Measurements from ENCODE around the gene PPFIBP1. TPM values are rescaled to one million over a fixed set of nuclear protein-coding genes. Genes with fewer than 3 reads are reported as not detected.
"Not testable (repeated sequence)": the region's sequence is repeated elsewhere in the genome, so short reads cannot be mapped to it uniquely, and the experiment has no call there.

Gene PPFIBP1
- polyA plus RNA-seq, 4 donors: 32.6 to 98.8 (median 77.1) TPM

GRCh38 chr12:27616356-27617142 lies 92.5 kb downstream of the PPFIBP1 start:
- no peak for DNase-seq (ENCODE audit: low read depth in 4 of 4, low spot score in 3 of 4)

- no peak for DNase-seq (ENCODE audit: low read depth in 4 of 4, low spot score in 3 of 4)
Measured at GRCh38 chr12:27618836-27619235, 94.8 kb downstream of the PPFIBP1 start.

- DNase-seq (ENCODE audit: low read depth in 4 of 4, low spot score in 3 of 4): no peak
Measured at GRCh38 chr12:27619308-27619707, 95.3 kb downstream of the PPFIBP1 start.

- DNase-seq (ENCODE audit: low read depth in 4 of 4, low spot score in 3 of 4): no peak
Measured at GRCh38 chr12:27620121-27620520, 96.1 kb downstream of the PPFIBP1 start.

GRCh38 chr12:27622436-27623195 lies 98.6 kb downstream of the PPFIBP1 start:
- DNase-seq (ENCODE audit: low read depth in 4 of 4, low spot score in 3 of 4): no peak

GRCh38 chr12:27623645-27624044 lies 99.6 kb downstream of the PPFIBP1 start:
- no peak for DNase-seq (ENCODE audit: low read depth in 4 of 4, low spot score in 3 of 4)

- no peak for DNase-seq (ENCODE audit: low read depth in 4 of 4, low spot score in 3 of 4)
Measured at GRCh38 chr12:27624586-27624985, 100.6 kb downstream of the PPFIBP1 start.

GRCh38 chr12:27627123-27627852 lies 103.3 kb downstream of the PPFIBP1 start:
- no peak for DNase-seq (ENCODE audit: low read depth in 4 of 4, low spot score in 3 of 4)

GRCh38 chr12:27627853-27628469 lies 104.0 kb downstream of the PPFIBP1 start:
- DNase-seq (ENCODE audit: low read depth in 4 of 4, low spot score in 3 of 4): not testable (repeated sequence)

- not testable (repeated sequence) for DNase-seq (ENCODE audit: low read depth in 4 of 4, low spot score in 3 of 4)
Measured at GRCh38 chr12:27630219-27630618, 106.2 kb downstream of the PPFIBP1 start.

- no peak for DNase-seq (ENCODE audit: low read depth in 4 of 4, low spot score in 3 of 4)
Measured at GRCh38 chr12:27631365-27631764, 107.4 kb downstream of the PPFIBP1 start.

GRCh38 chr12:27631813-27632491 lies 107.9 kb downstream of the PPFIBP1 start:
- no peak for DNase-seq (ENCODE audit: low read depth in 4 of 4, low spot score in 3 of 4)

- no peak for DNase-seq (ENCODE audit: low read depth in 4 of 4, low spot score in 3 of 4)
Measured at GRCh38 chr12:27635349-27635972, 111.5 kb downstream of the PPFIBP1 start.

GRCh38 chr12:27636569-27636968 lies 112.6 kb downstream of the PPFIBP1 start:
- not testable (repeated sequence) for DNase-seq (ENCODE audit: low read depth in 4 of 4, low spot score in 3 of 4)

GRCh38 chr12:27637524-27637923 lies 113.5 kb downstream of the PPFIBP1 start:
- DNase-seq (ENCODE audit: low read depth in 4 of 4, low spot score in 3 of 4): no peak

- DNase-seq (ENCODE audit: low read depth in 4 of 4, low spot score in 3 of 4): no peak
Measured at GRCh38 chr12:27639265-27639664, 115.3 kb downstream of the PPFIBP1 start.

- not testable (repeated sequence) for DNase-seq (ENCODE audit: low read depth in 4 of 4, low spot score in 3 of 4)
Measured at GRCh38 chr12:27640566-27641200, 116.7 kb downstream of the PPFIBP1 start.

GRCh38 chr12:27642361-27642760 lies 118.4 kb downstream of the PPFIBP1 start:
- DNase-seq (ENCODE audit: low read depth in 4 of 4, low spot score in 3 of 4): not testable (repeated sequence)

GRCh38 chr12:27642892-27643291 lies 118.9 kb downstream of the PPFIBP1 start:
- not testable (repeated sequence) for DNase-seq (ENCODE audit: low read depth in 4 of 4, low spot score in 3 of 4)

All from left renal pelvis (tissue), 4 donors.